ENCODE data around the gene BORCS5. TPM values are rescaled to one million over a fixed set of nuclear protein-coding genes. Genes with fewer than 3 reads are reported as not detected.

Gene BORCS5
- total and polyA plus RNA-seq, 2 donors (not counting 1 experiment from before 2014, with no cell fraction given), result 13.5 to 14.4 TPM

GRCh38 chr12:12387501-12387900, 30.6 kb downstream of the BORCS5 start:
- H3K79me2 ChIP-seq (ENCODE audit: control insufficient read depth, insufficient read depth, low read length), result no peaks in the 10 kb centered on the region
- H3K4me2 ChIP-seq (ENCODE audit: extremely low read depth, insufficient read depth, low read length), result peak overlapping the region; percentile 56
- TF ChIP-seq CTCF (conservative IDR thresholded peaks at IDR 0.05 in 1 of 2, IDR thresholded peaks at IDR 0.05 in 1 of 2; ENCODE audit: low read depth in 1 of 2, low read length in 2 of 2) (no peak), EZH2 (IDR thresholded peaks at IDR 0.05; ENCODE audit: low read length, missing control alignments) (no peak)
- H3K4me1 ChIP-seq (ENCODE audit: control insufficient read depth, extremely low read depth, insufficient read depth, low read length), result no peaks in the 10 kb centered on the region
- peak; percentile 75 for DNase-seq (ENCODE audit: low read depth in 2 of 2)
- no peaks in the 10 kb centered on the region for H3K36me3 ChIP-seq (ENCODE audit: control insufficient read depth, insufficient read depth, low read length)
- no peak overlapping the region for H3K4me3 ChIP-seq (replicated peaks in 1 of 4; ENCODE audit: control extremely low read depth in 1 of 4, insufficient read depth in 1 of 4, low read depth in 3 of 4, low read length in 4 of 4)
- H4K20me1 ChIP-seq (ENCODE audit: control insufficient read depth, extremely low read depth, insufficient read depth, low read length), result no peaks in the 10 kb centered on the region
- H3K9ac ChIP-seq (ENCODE audit: insufficient read depth, low read length), result no peak overlapping the region
- no peak overlapping the region for H3K27ac ChIP-seq (ENCODE audit: insufficient read depth, low read length)
- no peak overlapping the region for H2AFZ ChIP-seq (ENCODE audit: low read length)
- no peaks in the 10 kb centered on the region for H3K9me3 ChIP-seq (ENCODE audit: control insufficient read depth, insufficient read depth, low read depth, low read length)
- no peaks in the 10 kb centered on the region for H3K27me3 ChIP-seq (ENCODE audit: control insufficient read depth, insufficient read depth, low read length)

GRCh38 chr12:12392413-12392812, 35.5 kb downstream of the BORCS5 start:
- no peak overlapping the region for H3K4me2 ChIP-seq (ENCODE audit: extremely low read depth, insufficient read depth, low read length)
- TF ChIP-seq EZH2 (IDR thresholded peaks at IDR 0.05; ENCODE audit: low read length, missing control alignments) (no peak), CTCF (conservative IDR thresholded peaks at IDR 0.05 in 1 of 2, IDR thresholded peaks at IDR 0.05 in 1 of 2; ENCODE audit: low read depth in 1 of 2, low read length in 2 of 2) (no peak)
- H3K4me1 ChIP-seq (ENCODE audit: control insufficient read depth, extremely low read depth, insufficient read depth, low read length), result peaks cover 4% of the 10 kb centered on the region
- H3K79me2 ChIP-seq (ENCODE audit: control insufficient read depth, insufficient read depth, low read length), result no peaks in the 10 kb centered on the region
- DNase-seq (ENCODE audit: low read depth in 2 of 2), result peak in 1 of 2 donors; percentile 36
- no peak overlapping the region for H2AFZ ChIP-seq (ENCODE audit: low read length)
- no peaks in the 10 kb centered on the region for H4K20me1 ChIP-seq (ENCODE audit: control insufficient read depth, extremely low read depth, insufficient read depth, low read length)
- H3K9me3 ChIP-seq (ENCODE audit: control insufficient read depth, insufficient read depth, low read depth, low read length), result no peaks in the 10 kb centered on the region
- no peak overlapping the region for H3K4me3 ChIP-seq (replicated peaks in 1 of 4; ENCODE audit: control extremely low read depth in 1 of 4, insufficient read depth in 1 of 4, low read depth in 3 of 4, low read length in 4 of 4)
- no peaks in the 10 kb centered on the region for H3K27me3 ChIP-seq (ENCODE audit: control insufficient read depth, insufficient read depth, low read length)
- no peak overlapping the region for H3K9ac ChIP-seq (ENCODE audit: insufficient read depth, low read length)
- H3K36me3 ChIP-seq (ENCODE audit: control insufficient read depth, insufficient read depth, low read length), result no peaks in the 10 kb centered on the region
- no peak overlapping the region for H3K27ac ChIP-seq (ENCODE audit: insufficient read depth, low read length)

GRCh38 chr12:12393171-12393570, 36.3 kb downstream of the BORCS5 start:
- Histone ChIP-seq H2AFZ (ENCODE audit: low read length) (no peak overlapping the region), H3K27me3 (ENCODE audit: control insufficient read depth, insufficient read depth, low read length) (no peaks in the 10 kb centered on the region), H4K20me1 (ENCODE audit: control insufficient read depth, extremely low read depth, insufficient read depth, low read length) (no peaks in the 10 kb centered on the region), H3K4me3 (replicated peaks in 1 of 4; ENCODE audit: control extremely low read depth in 1 of 4, insufficient read depth in 1 of 4, low read depth in 3 of 4, low read length in 4 of 4) (no peak overlapping the region), H3K79me2 (ENCODE audit: control insufficient read depth, insufficient read depth, low read length) (no peaks in the 10 kb centered on the region), H3K27ac (ENCODE audit: insufficient read depth, low read length) (no peak overlapping the region), H3K9ac (ENCODE audit: insufficient read depth, low read length) (no peak overlapping the region), H3K4me1 (ENCODE audit: control insufficient read depth, extremely low read depth, insufficient read depth, low read length) (peaks cover 8% of the 10 kb centered on the region), H3K4me2 (ENCODE audit: extremely low read depth, insufficient read depth, low read length) (no peak overlapping the region), H3K36me3 (ENCODE audit: control insufficient read depth, insufficient read depth, low read length) (no peaks in the 10 kb centered on the region), H3K9me3 (ENCODE audit: control insufficient read depth, insufficient read depth, low read depth, low read length) (no peaks in the 10 kb centered on the region)
- no peak for DNase-seq (ENCODE audit: low read depth in 2 of 2)
- TF ChIP-seq CTCF (conservative IDR thresholded peaks at IDR 0.05 in 1 of 2, IDR thresholded peaks at IDR 0.05 in 1 of 2; ENCODE audit: low read depth in 1 of 2, low read length in 2 of 2) (no peak), EZH2 (IDR thresholded peaks at IDR 0.05; ENCODE audit: low read length, missing control alignments) (no peak)

All from fibroblast of lung (primary cell).